Cardiac fibroblast (primary cell): ENCODE data around the gene LEFTY2.

Experiments
- DNase-seq, 2 donors: peaks; one replicate each; pipeline versions ENCODE4 v3.0.0 to v3.0.0-alpha.2; 2010; ENCODE audit warnings: low read depth in 2 of 2
- H3K4me3 ChIP-seq, 2 donors: replicated peaks in 1 of 2; 1 replicate in 1 of 2; 2 replicates in 1 of 2; pipeline ENCODE4 v1.5.1; 2011; ENCODE audit warnings: low read depth in 2 of 2, low read length in 2 of 2, mild to moderate bottlenecking in 2 of 2, moderate library complexity in 1 of 2
- CTCF ChIP-seq: IDR thresholded peaks from one replicate; pipeline ENCODE4 v1.5.1; 2011; ENCODE audit warnings: low read depth, mild to moderate bottlenecking, low read length, inconsistent platforms

The LEFTY2 gene

GRCh38 chr1:225909477-225909876, 31.5 kb downstream of the LEFTY2 start:
- no peak for DNase-seq
- no peak overlapping the region for H3K4me3 ChIP-seq
- TF ChIP-seq CTCF, result no peak

- no peak overlapping the region for H3K4me3 ChIP-seq
- no peak for TF ChIP-seq CTCF
- no peak for DNase-seq
Observed at GRCh38 chr1:225908773-225909172, 32.2 kb downstream of the LEFTY2 start.

- no peak for DNase-seq
- no peak overlapping the region for H3K4me3 ChIP-seq
- TF ChIP-seq CTCF, result no peak
Observed at GRCh38 chr1:225908013-225908640, 32.9 kb downstream of the LEFTY2 start.

- DNase-seq, result no peak
- TF ChIP-seq CTCF, result no peak
- no peak overlapping the region for H3K4me3 ChIP-seq
Observed at GRCh38 chr1:225907341-225907740, 33.7 kb downstream of the LEFTY2 start.

- no peak overlapping the region for H3K4me3 ChIP-seq
- TF ChIP-seq CTCF, result no peak
- DNase-seq, result no peak
Observed at GRCh38 chr1:225906467-225906866, 34.6 kb downstream of the LEFTY2 start.

- H3K4me3 ChIP-seq, result no peak overlapping the region
- TF ChIP-seq CTCF, result no peak
- no peak for DNase-seq
Observed at GRCh38 chr1:225903623-225904022, 37.4 kb downstream of the LEFTY2 start.
